ENCODE data around the gene COA8.
A peak's percentile ranks its signal among the peaks of the same experiment; 100 is the strongest.

Gene COA8

GRCh38 chr14:103562429-103563225 lies at the start of gene COA8, which contains the start of gene BAG5:
TSS of gene COA8 (plus strand) at chr14:103562960. CDS start at chr14:103563002, 42 bp downstream.
TSS of gene BAG5 (minus strand) at chr14:103562657. CDS start at chr14:103561164, 1,493 bp downstream.
- FAIRE-seq (peak; percentile 92), DNase-seq (ENCODE audit: insufficient read length, low spot score) (peak; percentile 92)

GRCh38 chr14:103514596-103515421 lies 48.0 kb upstream of the COA8 start:
- FAIRE-seq (no peak), DNase-seq (ENCODE audit: insufficient read length, low spot score) (no peak)

DNA sequence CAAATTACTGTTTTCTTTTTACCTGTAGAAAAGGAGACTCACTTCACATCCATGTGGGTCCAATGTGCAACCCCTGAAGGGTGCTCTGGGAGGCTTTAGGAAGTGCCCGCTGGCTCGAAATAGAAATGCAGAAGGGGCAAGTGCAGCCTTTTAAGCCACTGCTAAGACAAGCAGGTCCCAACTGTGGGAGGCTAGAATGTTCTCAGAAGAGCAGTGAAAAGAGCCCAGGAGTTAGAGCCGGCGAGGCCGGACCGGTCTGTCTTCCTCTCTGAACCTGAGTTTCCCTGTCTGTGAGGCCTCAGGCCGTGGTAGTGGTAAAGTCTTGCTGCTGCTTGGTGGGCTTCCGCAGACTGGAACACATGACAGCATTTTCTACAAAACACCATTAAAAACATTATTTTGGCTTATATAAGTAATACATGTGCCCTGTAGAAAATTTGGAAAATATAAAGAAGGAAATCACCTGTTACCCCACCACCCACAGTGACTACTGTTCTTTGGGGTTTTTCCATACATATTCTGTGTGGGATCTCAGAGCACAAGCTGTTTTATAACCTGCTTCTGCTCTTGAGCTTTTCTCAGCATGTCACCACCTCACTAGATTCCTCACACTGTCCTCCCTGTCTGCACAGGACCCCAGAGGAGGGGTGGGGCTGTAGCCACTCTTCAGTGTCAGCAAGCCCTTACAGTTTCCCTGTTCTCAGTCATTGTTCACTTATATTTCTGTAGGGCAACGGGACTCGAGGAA lies 46.2 kb upstream of the COA8 start:
- DNase-seq (ENCODE audit: insufficient read length, low spot score) (no peak), FAIRE-seq (no peak)

- DNase-seq (ENCODE audit: insufficient read length, low spot score) (no peak), FAIRE-seq (no peak)
These were observed 45.6 kb upstream of the COA8 start for GRCh38 chr14:103517174-103517566.

DNA sequence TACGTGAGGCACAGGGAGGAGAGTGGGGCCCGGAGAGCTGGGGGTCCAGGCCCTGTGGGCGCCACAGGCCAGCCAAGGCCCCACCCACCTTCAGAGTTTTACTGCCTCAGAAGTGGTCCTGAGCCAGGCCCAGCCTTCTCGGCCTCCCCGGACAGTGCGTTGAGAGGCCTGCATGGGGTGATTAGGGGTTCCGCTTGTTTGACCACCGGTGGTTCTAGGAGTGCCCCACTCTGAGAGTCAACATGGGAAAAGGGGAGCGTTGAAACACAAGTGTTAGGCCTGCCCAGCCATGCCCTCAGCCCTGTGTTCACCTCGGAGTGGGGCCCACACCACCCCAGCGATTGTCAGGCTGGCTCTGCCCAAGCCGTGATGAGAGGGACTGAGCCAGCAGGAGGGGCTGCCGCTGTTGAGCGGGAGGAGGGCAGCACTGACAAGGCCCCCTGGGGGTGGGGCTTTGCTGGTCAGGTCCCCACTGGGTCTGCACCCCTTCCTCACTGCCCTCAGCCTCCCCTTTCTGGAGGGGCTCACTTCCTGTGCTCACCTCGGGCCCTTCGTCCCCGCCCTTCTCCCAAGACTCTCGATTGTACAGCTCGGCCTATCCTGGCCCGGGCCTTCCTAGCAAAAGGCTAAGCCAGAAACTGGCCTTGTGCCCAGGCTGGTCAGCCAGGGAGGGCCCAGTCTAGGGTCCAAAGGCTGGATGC lies 44.9 kb upstream of the COA8 start:
- DNase-seq (ENCODE audit: insufficient read length, low spot score): no peak
- no peak for FAIRE-seq

GRCh38 chr14:103518422-103519042 lies 44.2 kb upstream of the COA8 start:
- FAIRE-seq: peak; percentile 72
- peak; percentile 88 for DNase-seq (ENCODE audit: insufficient read length, low spot score)

GRCh38 chr14:103519043-103519836 lies 43.5 kb upstream of the COA8 start:
- FAIRE-seq: no peak
- no peak for DNase-seq (ENCODE audit: insufficient read length, low spot score)

- no peak for FAIRE-seq
These were observed 42.9 kb upstream of the COA8 start for GRCh38 chr14:103519837-103520212.

GRCh38 chr14:103520269-103520656 lies 42.5 kb upstream of the COA8 start:
- DNase-seq (ENCODE audit: insufficient read length, low spot score) (no peak), FAIRE-seq (no peak)

More at GRCh38 chr14:103519837-103520212, 42.9 kb upstream of the COA8 start:
- no peak for DNase-seq (ENCODE audit: insufficient read length, low spot score)

DNA sequence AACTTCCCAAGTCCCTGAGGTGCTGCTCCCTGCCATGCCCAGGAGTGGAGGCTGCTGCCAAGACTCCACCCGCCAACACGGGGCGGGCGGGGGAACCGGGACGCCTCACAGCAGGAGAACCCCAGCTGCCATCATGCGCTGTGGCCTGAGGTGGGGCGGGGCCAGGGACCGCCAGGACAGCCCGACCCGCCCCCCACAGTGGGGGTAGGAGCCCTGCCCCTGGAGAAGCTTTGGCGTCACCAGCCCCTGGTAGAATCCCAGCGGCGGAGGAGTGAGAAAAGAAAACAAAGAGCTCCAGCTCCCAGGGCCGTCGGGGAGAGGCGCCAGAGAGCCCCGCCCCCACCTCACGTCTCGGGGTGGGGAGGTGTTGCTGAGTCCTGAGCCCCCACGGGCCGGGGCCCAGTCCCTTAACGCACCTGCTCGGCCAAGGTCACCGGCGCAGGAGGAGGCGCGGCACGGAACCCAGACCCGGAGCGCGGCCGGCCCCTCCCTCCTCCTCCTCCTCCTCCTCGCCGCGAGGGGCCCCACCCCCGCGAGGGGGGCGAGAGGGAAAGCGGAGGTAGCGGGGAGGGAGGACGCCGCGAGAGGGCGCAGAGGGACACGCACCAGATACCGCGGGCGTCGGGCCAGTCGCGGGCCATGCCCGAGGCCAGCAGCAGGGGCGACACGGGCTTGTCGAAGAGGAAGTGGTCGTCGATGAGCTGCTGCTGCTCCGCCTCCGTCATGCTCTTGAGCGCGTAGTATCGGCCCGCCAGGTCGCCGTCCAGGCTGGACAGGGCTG lies 41.9 kb upstream of the COA8 start:
- peak; percentile 76 for FAIRE-seq
- DNase-seq (ENCODE audit: insufficient read length, low spot score): no peak

GRCh38 chr14:103521438-103521950 lies 41.3 kb upstream of the COA8 start:
- DNase-seq (ENCODE audit: insufficient read length, low spot score): no peak
- no peak for FAIRE-seq

GRCh38 chr14:103521951-103522563 lies 40.7 kb upstream of the COA8 start:
- FAIRE-seq (no peak), DNase-seq (ENCODE audit: insufficient read length, low spot score) (no peak)

DNA sequence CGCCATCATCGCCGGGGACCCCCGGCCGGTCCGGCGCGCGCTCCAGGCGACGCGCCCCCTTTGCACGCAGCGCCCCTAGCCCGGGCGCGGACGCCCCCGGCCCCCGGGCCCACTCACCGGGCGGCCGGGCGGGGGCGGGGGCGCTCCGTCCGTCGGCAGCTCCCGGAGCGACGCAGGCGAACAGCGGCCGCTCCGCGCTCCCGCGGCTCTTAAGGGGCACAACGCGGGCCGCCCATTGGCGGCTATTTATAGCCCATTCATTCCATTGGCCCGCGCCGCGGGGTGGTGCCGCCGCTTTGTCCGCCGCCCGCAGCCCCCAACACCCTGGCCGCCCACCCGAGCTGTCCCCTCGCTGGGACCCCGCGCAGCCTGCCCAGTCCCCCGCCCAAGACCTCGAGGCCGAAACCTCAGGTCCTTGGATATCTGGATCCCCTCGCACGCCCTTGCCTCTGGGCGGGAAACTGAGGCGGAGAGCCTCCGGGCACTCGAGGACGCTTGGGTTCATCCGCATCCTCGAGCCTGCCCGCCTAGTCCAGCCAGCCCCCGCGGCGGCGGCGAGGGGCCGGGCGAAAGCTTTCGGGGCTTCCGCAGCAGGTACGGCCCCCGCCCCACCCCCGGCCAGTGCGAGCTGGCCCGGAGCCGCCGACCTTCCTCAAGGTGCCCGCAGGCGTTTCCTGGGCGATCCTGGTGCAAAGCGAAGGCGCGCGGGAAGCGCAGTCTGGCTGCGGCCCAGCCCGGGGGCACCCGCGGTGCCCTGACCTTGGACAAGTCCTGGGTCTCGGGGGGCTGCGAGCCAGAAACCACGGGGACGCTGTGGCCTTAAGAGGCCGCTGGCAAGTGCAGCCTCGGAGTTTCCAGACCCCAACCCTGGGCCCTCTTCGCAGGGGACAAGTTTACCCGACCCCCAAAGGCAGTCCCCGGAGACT lies 39.8 kb upstream of the COA8 start, which contains the start of gene CKB:
Gene CKB, minus strand, starts transcription at position 182 of the 926 bp plus-strand sequence. CDS start 337 bp downstream, outside the sequence.
- DNase-seq (ENCODE audit: insufficient read length, low spot score) (peak; percentile 78), FAIRE-seq (no peak)

GRCh38 chr14:103523575-103523954 lies 39.2 kb upstream of the COA8 start:
- no peak for FAIRE-seq
- no peak for DNase-seq (ENCODE audit: insufficient read length, low spot score)

DNA sequence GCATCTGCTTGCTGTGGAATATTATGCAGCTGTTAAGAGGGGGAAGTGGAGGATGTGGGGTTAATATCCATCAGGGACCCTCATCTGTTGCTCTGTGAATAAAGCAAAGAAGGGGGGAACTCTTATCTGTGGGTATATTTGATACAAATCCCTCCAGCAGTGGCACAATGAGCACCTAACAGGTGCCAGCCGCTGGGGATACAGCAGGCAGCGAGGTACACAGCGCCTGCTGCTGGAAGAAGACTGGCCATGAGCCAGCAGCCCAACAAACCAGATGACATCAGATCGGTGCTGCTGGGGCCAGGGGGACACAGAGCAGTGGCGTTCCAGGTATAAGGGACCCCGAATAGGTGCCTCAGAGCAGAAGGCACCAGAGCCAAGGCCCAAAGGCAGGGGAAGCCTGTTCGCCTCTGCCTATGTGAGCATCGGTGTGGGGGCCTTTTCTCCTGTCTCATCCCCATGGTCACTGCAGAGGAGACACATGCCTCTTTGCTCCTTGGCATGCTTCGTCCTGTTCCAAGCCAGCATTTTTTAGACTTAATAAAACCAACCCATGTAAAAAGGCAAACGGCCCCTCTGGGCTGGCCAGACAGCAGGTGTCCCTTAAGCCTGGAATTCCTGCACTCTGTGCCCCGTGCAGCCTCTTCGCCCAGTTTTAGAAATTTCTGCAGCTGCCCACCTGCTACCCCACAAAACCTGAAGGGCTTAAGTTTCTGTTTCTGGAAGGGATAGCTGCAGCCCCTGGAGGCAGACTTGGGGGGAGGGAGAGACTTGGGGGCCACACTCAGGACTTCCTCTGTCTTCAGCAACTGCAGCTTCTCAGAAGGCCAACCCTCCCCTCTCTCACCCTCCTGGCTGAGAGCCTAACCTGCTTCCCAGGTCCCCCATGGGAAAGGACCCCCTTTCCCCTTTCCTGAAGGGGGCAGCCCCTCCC lies 38.5 kb upstream of the COA8 start:
- DNase-seq (ENCODE audit: insufficient read length, low spot score): no peak
- no peak for FAIRE-seq

Data from HTR-8/SVneo (cell line).